SK-N-MC (cell line): Measurements from ENCODE around the gene AGER.
A peak's percentile ranks its signal among the peaks of the same experiment; 100 is the strongest.

Experiments used
- DNase-seq: peaks from one replicate; pipeline ENCODE4 v3.0.0-alpha.2; 2011; ENCODE audit warnings: low read depth, low spot score
- H3K27ac ChIP-seq: fragments of 200-600 bp; sonication (generic); 2 replicates; pipeline ENCODE4 v1.5.1; 2016; ENCODE audit warnings: mixed run types
- H3K36me3 ChIP-seq: fragments of 200-600 bp; sonication (generic); 2 replicates; pipeline ENCODE4 v1.6.1; 2017; ENCODE audit warnings: antibody characterized with exemption, low read length, mixed read lengths; ENCODE audit not compliant: insufficient read depth
- H3K4me3 ChIP-seq: fragments of 200-600 bp; sonication (generic); 2 replicates; pipeline ENCODE4 v1.5.1; 2016
- H3K9ac ChIP-seq: fragments of 200-600 bp; sonication (generic); 2 replicates; pipeline ENCODE4 v1.8.0; 2017; ENCODE audit warnings: mixed run types, mixed read lengths; ENCODE audit not compliant: insufficient read length
- H3K9me3 ChIP-seq: fragments of 200-600 bp; sonication (generic); 2 replicates; pipeline ENCODE4 v1.6.1; 2017; ENCODE audit warnings: low read depth, mild to moderate bottlenecking, antibody characterized with exemption, low read length, moderate library complexity, mixed read lengths
- EZH2 ChIP-seq: fragments of 200-600 bp; sonication (generic); IDR thresholded peaks from one replicate; pipeline ENCODE4 v1.6.1; 2017; ENCODE audit warnings: antibody characterized with exemption
- FOXP2 ChIP-seq: optimal IDR thresholded peaks from 2 replicates; pipeline ENCODE3; 2011; ENCODE audit warnings: mild to moderate bottlenecking, moderate library complexity; ENCODE audit not compliant: insufficient read depth; ENCODE audit errors: extremely low read length, control extremely low read depth
- POLR2AphosphoS5 ChIP-seq: IDR thresholded peaks from 2 replicates; pipeline ENCODE4 v1.6.1; 2012; ENCODE audit warnings: mild to moderate bottlenecking, low read depth, low read length, borderline replicate concordance

Gene AGER

DNA sequence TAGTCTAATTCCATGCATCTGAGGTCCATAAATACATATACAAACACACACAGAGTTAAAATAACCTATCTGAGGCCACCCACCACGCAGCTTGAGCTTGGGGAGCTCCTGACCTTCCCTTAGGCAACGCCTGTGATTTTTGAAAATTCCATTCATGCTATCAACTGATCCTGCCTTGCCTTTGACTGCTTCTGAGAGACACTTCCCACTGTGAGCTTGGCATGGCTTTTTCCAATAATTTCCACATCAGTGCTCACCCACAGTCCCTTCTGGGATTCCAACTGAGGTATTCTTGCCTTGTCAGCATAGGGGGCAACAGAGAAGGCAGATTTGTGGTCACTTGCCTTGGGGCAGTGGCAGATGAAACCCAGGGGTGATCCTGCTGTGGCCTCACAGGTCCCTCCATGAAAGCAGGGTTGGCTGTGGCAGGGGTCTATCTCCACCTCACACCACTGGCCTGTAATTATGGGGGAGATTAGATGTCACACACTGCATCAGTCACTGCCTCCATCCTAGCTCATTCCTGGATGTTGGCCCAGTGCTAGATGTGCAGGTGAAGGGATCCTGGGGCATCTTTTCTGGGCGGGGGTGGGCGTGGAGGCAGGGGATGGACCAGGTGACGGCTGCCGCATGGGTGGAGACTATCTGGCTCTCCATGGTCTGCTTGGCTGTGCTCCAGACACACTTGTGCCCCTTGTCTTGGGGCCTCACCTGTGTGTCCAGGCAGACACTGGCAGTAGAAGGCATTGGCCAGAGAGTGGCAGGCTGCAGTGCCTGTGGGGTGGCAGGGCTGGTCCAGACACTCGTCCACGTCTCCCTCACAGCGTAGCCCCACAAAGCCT lies 19.6 kb upstream of the AGER start:
- H3K36me3 ChIP-seq = no peaks in the 10 kb centered on the region
- peak; percentile 40 for DNase-seq
- H3K27ac ChIP-seq = peak overlapping the region; percentile 96
- H3K4me3 ChIP-seq = peak overlapping the region; percentile 64
- TF ChIP-seq EZH2 (no peak), POLR2AphosphoS5 (no peak), FOXP2 (no peak)
- no peak overlapping the region for H3K9ac ChIP-seq
- H3K9me3 ChIP-seq = no peaks in the 10 kb centered on the region

- DNase-seq = no peak
- H3K9ac ChIP-seq = no peak overlapping the region
- H3K36me3 ChIP-seq = no peaks in the 10 kb centered on the region
- TF ChIP-seq FOXP2 (no peak), EZH2 (no peak), POLR2AphosphoS5 (no peak)
- H3K9me3 ChIP-seq = no peaks in the 10 kb centered on the region
- peak overlapping the region; percentile 96 for H3K27ac ChIP-seq
- H3K4me3 ChIP-seq = no peak overlapping the region
Observed at GRCh38 chr6:32202186-32202585, 18.1 kb upstream of the AGER start.

GRCh38 chr6:32200711-32201475 lies 16.8 kb upstream of the AGER start:
- H3K9ac ChIP-seq = no peak overlapping the region
- DNase-seq = no peak

GRCh38 chr6:32198866-32199265 lies 14.8 kb upstream of the AGER start:
- H3K9ac ChIP-seq = no peak overlapping the region
- H3K36me3 ChIP-seq = no peaks in the 10 kb centered on the region
- no peak for TF ChIP-seq FOXP2
- TF ChIP-seq EZH2 = no peak
- no peak for TF ChIP-seq POLR2AphosphoS5
- no peak for DNase-seq
- no peaks in the 10 kb centered on the region for H3K9me3 ChIP-seq
- H3K27ac ChIP-seq = no peak overlapping the region
- H3K4me3 ChIP-seq = no peak overlapping the region

More at GRCh38 chr6:32200711-32201475, 16.8 kb upstream of the AGER start:
- no peak for TF ChIP-seq EZH2
- TF ChIP-seq POLR2AphosphoS5 = no peak
- no peak for TF ChIP-seq FOXP2
- H3K4me3 ChIP-seq = no peak overlapping the region
- H3K9me3 ChIP-seq = no peaks in the 10 kb centered on the region
- peak overlapping the region; percentile 96; the same call in 1 of the 2 replicates for H3K27ac ChIP-seq
- no peaks in the 10 kb centered on the region for H3K36me3 ChIP-seq

DNA sequence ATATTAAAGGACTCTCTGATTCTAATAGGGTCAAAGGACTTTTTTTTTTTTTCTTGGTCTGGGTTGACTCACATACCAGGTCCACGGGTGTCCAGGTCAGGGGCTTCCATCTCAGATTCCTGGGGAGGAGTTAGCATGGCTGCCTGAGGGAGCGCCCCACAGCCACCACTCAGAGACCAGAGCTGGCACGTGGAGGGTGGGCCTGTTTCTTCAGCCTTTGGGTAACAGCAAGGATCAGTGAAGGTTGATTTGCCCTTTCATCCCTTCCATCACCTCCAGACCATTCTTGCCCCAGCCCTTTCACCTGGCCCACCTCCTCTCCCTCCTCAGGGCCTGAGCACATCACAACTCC lies 14.3 kb upstream of the AGER start:
- TF ChIP-seq POLR2AphosphoS5 = no peak
- no peak for TF ChIP-seq FOXP2
- no peak for TF ChIP-seq EZH2
- no peak for DNase-seq
- Histone ChIP-seq H3K9me3 (no peaks in the 10 kb centered on the region), H3K4me3 (no peak overlapping the region), H3K36me3 (no peaks in the 10 kb centered on the region), H3K9ac (no peak overlapping the region), H3K27ac (no peak overlapping the region)

DNA sequence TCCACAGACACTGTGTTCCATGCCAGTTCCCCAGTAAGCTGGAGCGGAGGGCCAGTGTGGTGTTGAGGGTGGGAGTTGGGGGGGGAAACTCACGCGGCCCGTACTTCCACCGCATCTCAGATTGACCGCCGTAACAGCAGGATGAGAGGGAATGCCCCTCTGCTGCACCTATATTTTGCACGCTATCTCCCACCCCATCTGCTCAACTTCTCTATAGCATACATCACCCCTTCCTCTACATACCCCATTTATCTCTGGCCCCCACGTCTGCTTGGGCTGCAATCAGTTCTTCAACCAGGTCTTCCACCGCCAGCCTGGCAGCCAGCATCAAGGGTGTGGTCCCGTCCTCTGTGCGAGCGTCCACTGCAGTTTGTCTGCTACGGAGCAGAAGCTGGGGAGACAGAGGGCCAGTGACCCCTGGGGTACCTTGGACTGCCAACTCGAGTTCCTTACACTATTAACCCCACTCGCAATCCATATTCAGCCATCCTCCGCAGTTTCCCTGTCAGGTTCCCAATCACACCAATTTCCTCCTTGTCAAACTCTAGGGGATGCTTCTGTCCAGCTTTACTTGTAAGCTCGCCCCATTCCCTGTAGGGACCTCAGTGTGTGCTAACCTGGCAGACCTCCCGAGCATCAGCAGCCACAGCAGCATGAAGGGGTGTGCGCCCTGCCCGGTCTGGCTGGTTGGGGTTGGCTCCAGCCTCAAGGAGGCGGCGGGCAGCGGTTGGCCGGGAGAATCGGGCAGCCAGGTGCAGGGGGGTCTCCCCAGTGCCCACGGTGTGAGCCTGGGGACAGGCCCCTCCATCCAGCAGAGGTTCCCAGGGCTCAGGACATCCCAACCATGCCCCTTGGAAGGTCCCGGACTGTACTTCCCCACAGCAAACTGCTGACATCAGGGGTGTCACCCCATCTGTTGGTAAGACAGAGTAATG lies 12.9 kb upstream of the AGER start:
- no peak for DNase-seq
- H3K4me3 ChIP-seq = peak overlapping the region; percentile 87
- TF ChIP-seq EZH2 (no peak), POLR2AphosphoS5 (no peak), FOXP2 (no peak)
- H3K9ac ChIP-seq = peak overlapping the region; percentile 20
- peak overlapping the region; percentile 77 for H3K27ac ChIP-seq
- H3K36me3 ChIP-seq = no peaks in the 10 kb centered on the region
- H3K9me3 ChIP-seq = no peaks in the 10 kb centered on the region

- DNase-seq = no peak
- Histone ChIP-seq H3K36me3 (no peaks in the 10 kb centered on the region), H3K9me3 (no peaks in the 10 kb centered on the region), H3K27ac (peak overlapping the region; percentile 90), H3K9ac (peak overlapping the region; percentile 87), H3K4me3 (peak overlapping the region; percentile 87)
- TF ChIP-seq POLR2AphosphoS5 (peak; percentile 83; the same call in 1 of the 2 replicates), FOXP2 (peak; percentile 14), EZH2 (no peak)
Observed at GRCh38 chr6:32195902-32196681, 12.0 kb upstream of the AGER start.

DNA sequence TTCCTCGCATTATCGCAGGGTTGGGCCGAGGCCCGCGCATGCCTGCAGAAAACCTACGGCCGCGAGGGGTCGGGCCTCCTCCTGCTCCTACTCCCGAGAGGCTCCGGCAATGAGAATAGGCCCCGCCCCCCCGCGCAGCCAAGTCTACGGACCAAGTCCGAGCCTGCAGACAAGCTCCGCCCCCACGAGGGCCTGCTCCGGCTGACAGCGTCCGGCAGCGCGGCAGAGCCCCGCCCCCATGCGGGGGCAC lies 11.5 kb upstream of the AGER start:
- DNase-seq = peak; percentile 90
- H3K9ac ChIP-seq = peak overlapping the region; percentile 87
- H3K4me3 ChIP-seq = peak overlapping the region; percentile 87
- no peaks in the 10 kb centered on the region for H3K9me3 ChIP-seq
- no peaks in the 10 kb centered on the region for H3K36me3 ChIP-seq
- no peak for TF ChIP-seq EZH2
- peak overlapping the region; percentile 90 for H3K27ac ChIP-seq
